Frontal cortex (tissue), 4 donors: ENCODE measurements around the gene POLR2H. TPM values are rescaled to one million over a fixed set of nuclear protein-coding genes. Genes with fewer than 3 reads are reported as not detected.

Experiments used
- DNase-seq, 2 donors: peaks; one replicate each; pipeline ENCODE4 v3.0.0; 2012; ENCODE audit warnings: low spot score in 2 of 2
- FAIRE-seq: peaks from 2 replicates; lab custom pipeline; 2012; peaks lifted over from hg19 to GRCh38; lab: Jason Lieb, UNC
- total RNA-seq: library from RNA; depleted of rRNA; stranded (reverse); fragments of >200 nt; gene quantifications from one replicate; pipeline ENCODE4 v1.2.3, GENCODE V29; 2014
- donor health status: control.
- donor health status: control.
- donor health status: control.

POLR2H gene
- total RNA-seq, 1 donor from 2014 or later, result 33.8 TPM

DNA sequence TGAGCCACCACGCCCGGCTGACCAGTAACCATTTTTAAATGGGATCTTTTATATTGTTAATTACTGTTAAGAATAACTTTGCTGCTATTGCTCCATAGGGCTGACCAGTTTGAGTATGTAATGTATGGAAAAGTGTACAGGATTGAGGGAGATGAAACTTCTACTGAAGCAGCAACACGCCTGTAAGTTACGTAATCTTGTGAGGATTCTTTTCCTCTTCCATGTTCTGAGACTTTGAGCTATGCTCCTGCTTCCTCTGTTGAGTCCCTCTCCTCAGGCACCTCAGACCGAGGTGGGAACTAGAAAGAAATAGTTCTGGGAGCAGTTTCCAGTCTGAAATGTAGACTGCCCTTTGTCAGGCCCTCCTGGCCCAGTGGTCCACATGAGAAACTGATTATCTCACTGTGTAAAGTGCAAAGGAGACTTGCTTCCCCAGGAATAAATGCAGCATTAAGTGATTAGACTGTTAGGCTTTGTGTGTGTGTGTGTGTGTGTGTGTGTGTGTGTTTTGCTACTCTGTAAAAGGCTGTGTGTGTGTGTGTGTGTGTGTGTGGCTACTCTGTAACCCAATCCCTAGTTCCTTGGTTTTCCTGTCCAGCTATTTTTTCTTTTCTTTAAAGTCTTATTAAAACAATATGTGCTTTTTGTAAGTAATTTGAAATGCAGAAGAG lies 5.2 kb downstream of the POLR2H start:
- DNase-seq (no peak), FAIRE-seq (no peak)

DNA sequence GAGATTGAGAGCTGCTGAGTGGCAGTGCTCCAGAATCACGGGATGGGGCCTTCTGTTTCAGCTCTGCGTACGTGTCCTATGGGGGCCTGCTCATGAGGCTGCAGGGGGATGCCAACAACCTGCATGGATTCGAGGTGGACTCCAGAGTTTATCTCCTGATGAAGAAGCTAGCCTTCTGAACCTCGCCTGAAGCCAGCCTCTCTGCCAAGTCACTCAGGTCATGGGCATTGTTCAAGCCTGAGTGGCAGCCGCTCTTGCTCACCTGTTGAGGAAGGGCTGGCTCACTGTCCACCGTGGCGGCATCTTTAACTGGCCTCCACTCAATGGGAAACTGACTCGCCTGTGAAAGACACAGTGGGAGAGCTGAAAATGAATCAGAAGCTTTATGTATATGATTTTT lies 6.6 kb downstream of the POLR2H start:
- no peak for FAIRE-seq
- no peak for DNase-seq

DNA sequence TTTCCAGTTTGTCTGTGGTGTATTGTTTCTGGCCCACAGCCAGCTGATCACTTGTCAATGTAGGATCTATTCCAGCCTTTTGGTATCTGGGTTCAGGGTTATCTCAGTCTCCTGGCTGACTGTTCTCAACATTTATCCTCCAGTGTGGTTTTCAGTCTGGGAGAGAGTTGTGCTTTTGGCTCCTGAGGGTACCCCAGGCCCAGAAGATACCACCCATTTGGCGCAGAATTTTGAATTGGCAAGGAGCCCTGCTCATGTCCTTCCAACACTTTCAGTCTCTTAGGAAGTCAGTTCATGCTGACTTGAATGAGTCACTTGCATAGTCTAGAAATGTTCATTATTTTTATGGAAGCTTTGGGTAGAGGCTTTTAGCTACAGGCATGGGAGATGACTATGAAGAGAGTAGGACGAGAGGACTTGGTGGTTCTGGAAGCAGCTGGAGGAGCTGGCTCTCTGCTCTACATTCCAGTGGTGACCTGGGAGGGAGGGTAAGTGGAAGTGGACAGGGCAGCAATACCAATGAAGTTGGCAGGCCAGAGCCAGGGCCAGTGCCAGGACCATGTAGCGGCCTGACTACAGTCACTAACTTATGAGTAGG lies 7.2 kb downstream of the POLR2H start:
- FAIRE-seq, result no peak

DNA sequence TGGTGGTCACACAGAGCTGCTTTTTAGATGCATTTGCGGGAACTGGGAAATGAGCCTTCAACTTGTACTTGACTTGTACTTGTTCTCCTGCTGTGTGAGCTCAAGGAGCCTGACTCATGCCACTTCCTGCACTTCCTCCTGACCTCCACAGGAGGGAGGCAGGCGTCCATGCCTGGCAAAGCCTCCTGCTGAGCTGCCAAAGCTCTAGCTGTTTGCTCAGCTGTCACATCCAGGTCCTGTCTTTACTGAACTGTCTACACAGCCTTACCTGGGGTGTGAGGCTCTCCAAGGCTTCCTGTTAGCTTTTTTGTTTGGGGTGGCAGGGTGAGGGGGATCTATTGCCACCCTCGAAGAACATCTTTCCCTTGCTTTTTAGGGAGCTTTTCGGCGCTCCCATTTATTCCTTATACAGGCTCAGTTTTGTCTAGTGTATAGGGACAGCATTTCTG lies 10.1 kb downstream of the POLR2H start:
- no peak for FAIRE-seq

More for the DNA sequence above, 7.2 kb downstream of the POLR2H start:
- DNase-seq, result no peak

DNA sequence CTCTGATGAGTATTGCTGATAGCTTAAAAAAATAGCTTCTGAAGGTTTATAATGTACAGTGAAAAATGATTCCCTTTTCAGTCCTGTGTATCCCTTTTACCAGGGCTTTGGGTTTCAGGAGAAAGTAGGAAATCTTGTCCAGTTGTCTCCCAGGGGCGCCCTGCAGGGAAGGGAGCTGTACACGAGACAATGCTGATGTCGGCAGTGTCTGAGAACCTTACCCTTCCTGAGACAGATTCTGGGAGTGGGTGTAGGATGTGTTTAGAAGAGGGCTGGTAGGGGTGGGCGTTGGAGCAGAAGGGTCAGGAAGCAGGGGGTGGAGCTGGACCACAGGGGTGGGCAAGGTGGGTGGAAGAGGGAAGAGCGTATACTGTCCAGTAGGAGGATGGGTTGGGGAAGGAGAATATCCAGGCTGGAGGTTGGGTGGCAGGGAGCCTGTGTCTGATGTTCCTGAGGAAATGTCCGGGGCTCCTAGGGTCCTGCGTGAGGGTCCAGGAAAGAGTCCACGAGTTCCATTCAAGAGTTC lies 10.8 kb downstream of the POLR2H start:
- no peak for FAIRE-seq

More for the DNA sequence above, 10.1 kb downstream of the POLR2H start:
- peak; percentile 71 to 87 for DNase-seq

DNA sequence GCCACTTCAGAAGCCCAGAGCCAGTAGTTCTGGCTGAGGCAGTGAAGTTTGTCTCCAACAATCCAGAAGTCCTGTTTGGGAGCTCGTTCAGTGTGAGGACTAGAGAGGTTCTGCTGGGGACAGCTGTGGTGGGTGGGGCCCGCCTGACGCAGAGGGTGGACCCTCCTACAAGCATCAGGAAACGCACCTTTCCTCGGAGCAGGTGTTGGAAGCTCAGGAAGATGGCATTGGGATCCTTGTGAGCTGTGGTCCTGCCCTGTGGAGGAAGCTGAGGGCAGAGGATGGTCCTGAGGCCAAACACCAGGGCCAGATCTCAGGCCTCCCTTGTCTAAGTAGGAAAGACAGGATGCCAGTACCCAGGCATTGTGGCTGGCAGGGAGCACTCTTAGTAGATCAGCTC lies 11.4 kb downstream of the POLR2H start:
- FAIRE-seq (no peak), DNase-seq (no peak)

More for the DNA sequence above, 10.8 kb downstream of the POLR2H start:
- no peak for DNase-seq

DNA sequence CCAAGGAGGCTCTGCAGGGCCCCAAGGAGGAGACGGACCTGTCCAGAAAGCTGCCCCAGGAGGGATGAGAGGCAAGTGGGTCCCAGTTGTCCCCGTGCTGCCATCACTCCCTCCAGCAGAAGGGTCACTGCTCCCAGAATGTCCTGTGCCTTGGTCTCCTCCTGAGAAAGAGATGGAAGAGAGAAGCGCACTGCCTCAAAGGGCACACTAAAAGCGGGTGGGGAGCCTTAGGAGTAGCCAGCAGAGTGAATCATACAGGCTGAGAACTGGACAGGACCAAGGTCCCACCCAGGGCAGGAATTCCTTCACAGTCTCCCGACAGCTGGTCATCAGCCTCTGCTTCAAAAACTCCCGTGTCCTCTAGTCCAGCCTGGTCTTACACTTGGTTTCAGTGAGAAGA lies 11.9 kb downstream of the POLR2H start:
- FAIRE-seq, result no peak
- no peak for DNase-seq

DNA sequence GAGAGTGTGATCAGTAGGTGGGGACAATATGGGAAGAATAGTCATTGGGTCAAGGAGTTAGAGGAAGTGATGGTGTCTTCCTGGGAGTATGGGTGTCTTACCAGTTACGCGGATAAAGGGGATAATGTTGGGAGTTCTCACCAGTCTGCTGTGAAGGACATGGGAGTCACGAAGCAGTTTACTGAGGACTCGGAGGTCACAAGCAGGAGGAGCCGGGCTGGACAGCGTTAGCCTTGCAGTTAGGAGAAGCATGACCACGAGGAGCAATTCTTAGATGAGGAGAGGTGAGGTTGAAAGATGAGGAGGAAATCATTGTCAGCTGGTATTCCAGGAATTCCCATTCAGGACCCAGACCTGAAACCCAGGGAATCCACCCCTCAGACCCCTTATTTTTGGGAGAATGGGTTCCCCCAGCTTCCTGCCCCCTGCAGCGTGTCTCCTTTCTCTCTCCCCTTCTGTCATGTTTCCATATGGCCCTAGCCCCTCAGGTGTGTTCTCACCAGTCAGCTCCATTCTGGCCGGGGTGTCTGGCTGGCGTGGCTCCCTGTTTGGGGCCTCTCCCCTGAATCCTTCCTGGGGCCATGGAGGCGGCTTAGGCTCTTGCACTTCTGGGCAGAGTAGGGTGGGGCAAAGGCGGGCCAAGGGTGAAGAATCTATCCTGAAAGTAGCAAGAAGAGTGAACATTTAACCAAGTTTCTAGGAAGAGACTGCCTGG lies 14.4 kb downstream of the POLR2H start:
- no peak for DNase-seq
- no peak for FAIRE-seq

DNA sequence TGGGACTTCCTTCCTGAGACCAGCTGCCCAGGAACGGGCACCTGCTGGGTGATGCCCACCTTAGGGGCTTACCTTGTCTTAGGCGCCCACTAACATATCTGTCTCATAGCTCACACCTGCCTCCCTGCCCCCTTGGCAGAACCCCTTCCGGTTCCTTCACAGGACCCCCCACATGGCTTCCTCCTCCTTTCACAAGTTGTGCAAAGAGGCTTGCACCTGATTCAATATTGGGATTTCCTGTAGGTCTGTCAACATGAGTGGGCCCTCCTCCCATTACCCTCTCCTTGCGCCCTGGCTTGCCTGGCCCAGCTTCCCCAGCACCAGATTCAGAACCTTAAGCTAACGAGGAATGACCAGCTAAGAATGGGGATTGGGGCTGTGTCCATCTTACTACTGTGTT lies 15.9 kb downstream of the POLR2H start:
- DNase-seq (no peak), FAIRE-seq (no peak)

DNA sequence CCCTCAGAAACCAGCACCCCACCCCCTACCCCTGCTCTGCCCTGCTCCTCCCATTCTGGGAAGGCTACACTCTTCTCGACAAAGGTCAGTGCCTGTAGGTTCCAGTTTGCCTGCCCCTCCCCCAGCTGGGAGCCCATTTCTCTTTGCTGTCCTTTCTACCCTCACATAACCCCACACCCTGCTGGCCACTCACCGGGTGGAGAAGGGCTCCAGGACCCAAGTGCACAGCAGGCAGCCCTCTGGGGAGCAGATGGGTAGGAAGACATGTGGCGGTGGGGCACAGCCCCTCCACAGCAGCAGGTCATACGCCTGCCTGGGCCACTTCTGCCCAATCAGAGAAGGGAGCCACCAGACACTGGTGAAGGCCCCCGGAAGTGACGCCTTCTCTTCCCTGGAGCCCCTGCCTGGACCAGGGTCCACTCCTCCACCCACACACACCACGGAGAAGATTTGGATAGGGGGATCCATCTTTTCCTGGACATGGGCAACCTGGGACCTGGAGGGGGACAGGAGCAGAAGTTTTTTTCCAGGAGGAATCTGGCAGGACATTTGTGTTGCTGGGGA lies 16.5 kb downstream of the POLR2H start, which contains the start of gene THPO:
Gene THPO (minus strand): TSS at position 326 of the 564 bp plus-strand sequence. CDS start 1,948 bp downstream, outside the sequence.
- FAIRE-seq (no peak), DNase-seq (no peak)

DNA sequence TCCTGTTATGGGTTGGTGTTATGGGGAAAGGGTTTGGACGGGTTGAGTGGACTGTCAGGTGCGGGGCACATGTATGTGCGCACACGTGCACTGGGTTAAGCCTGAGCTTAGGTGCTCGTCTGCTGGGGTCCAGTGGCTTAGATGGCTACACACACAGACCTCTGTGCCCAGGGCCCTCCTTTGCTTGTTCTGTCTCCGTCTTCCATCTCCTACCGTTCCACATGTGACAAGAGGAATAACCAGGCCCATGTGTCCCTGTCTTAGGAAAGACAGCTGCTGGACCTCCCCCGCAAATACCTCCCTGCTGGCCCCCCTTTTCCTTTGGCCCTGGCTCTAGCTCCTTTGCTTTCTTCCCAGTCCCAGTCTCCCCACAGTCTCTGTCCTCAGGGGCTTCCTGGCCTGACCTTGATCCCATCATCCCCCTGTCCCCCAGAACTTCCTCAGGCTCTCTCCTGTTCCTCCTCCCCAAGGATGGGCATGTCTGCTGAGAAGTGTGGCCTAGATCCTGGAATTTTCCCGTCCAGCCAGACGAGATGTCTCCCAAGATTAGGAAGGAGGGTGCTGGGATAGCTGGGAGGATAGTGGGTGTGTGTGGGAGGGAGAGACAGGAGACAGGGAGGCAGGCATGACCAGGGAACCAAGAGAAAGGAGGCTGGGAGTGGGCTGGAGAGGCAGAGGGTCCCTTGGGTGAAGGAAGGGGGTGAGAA lies 17.3 kb downstream of the POLR2H start:
- FAIRE-seq (no peak), DNase-seq (no peak)

DNA sequence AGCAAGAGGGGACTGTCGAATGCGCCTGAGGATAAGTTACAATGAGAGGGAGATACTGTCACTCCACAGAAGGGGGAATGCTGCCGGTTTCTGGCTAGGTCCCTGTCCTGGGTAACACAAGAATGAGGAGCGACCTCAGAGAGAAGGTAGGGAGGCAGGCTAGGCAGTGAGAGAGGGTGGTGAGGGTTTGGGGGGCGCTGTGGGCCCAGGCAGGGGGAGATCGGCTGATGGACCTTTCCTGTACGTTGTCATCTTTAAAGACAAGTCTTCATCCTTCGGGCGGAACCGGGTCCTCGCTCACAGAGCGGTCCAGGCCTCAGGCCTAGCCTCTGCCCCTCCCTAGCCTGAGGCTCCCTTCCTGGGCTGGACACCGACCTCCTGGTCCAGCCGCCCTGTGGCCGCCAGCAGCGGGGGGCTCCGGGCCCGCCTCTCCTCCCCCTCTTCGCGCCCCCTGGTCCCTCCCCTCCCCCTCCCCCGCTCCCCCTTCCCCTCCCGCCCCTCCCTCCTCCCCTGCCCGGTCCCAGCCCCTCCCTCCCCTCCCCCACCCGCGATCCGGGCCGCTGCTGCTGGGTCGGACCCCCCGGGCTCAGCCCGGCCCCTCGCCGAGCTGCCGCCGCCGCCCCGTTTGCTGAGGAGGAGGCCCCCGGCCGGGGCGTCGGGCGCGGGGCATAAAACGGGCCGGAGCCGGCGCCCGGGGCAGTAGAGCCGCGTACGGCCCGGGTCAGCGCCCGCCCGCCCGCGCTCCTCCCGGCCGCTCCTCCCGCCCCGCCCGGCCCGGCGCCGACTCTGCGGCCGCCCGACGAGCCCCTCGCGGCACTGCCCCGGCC lies 18.1 kb downstream of the POLR2H start, which contains the start of gene CHRD:
Gene CHRD (plus strand): TSS at position 697 of the 827 bp plus-strand sequence. CDS start 265 bp downstream, outside the sequence.
- FAIRE-seq (no peak), DNase-seq (no peak)

DNA sequence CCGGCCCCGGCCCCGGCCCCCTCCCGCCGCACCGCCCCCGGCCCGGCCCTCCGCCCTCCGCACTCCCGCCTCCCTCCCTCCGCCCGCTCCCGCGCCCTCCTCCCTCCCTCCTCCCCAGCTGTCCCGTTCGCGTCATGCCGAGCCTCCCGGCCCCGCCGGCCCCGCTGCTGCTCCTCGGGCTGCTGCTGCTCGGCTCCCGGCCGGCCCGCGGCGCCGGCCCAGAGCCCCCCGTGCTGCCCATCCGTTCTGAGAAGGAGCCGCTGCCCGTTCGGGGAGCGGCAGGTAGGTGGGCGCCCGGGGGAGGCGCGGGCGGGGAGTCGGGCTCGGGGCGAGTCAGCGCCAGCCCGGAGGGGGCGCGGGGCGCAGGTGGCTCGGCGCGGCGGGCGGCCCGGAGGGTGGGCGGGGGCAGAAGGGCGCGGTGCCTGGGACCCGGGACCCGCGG lies 18.7 kb downstream of the POLR2H start:
- no peak for FAIRE-seq

DNA sequence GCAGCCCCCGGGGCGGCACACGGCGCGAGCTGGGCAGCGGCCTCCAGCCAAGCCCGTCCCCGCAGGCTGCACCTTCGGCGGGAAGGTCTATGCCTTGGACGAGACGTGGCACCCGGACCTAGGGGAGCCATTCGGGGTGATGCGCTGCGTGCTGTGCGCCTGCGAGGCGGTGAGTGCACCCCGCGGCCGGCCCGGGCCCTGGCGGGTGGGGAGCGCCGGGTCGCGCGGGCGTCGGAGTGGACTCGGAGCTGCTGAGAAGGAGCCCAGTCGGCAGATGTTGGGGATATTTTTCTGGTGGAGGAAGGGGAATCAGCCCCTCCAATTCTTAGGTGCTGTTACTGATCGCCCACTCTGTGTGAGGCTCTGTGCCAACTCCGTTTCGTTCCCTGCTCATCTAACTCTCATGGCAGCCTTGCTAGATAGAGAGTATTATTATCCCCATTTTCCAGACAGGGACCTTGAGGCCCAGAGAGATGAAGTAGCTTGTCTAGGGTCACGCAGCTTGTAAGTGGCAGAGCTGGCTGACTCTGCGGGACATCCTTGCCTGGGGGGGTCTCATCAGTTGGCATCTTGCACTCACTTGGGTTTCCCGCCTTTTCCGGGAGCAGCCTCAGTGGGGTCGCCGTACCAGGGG lies 19.2 kb downstream of the POLR2H start:
- DNase-seq, result no peak
- FAIRE-seq, result no peak

More for the DNA sequence above, 18.7 kb downstream of the POLR2H start:
- DNase-seq, result peak; percentile 88 to 92

DNA sequence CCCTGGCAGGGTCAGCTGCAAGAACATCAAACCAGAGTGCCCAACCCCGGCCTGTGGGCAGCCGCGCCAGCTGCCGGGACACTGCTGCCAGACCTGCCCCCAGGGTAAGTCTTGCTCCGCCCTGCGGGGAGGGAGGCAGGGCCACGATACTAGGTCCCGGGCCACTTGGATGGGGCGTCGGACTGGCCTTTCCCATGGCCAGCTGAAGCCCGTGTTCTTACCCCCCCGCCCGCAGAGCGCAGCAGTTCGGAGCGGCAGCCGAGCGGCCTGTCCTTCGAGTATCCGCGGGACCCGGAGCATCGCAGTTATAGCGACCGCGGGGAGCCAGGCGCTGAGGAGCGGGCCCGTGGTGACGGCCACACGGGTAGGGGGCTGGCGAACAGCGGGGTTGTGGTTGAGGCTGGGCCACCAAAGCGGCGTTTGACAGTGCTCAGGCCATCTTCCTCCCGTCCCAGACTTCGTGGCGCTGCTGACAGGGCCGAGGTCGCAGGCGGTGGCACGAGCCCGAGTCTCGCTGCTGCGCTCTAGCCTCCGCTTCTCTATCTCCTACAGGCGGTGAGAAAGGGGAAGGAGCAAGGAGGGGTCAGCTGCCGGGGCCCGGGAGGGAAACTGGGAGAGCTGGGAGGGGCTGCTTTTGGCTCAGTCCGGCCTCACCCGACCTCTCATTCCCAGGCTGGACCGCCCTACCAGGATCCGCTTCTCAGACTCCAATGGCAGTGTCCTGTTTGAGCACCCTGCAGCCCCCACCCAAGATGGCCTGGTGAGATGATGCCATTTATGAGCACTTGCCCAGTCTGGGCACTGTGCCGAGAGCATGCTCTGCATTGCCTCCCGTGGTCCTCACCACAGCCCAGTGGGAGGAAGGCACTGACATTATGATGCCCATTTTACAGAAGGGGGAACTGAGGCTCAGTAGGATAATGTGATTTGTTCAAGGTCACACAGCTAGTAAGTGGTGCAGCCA lies 20.0 kb downstream of the POLR2H start:
- FAIRE-seq (no peak), DNase-seq (no peak)

DNA sequence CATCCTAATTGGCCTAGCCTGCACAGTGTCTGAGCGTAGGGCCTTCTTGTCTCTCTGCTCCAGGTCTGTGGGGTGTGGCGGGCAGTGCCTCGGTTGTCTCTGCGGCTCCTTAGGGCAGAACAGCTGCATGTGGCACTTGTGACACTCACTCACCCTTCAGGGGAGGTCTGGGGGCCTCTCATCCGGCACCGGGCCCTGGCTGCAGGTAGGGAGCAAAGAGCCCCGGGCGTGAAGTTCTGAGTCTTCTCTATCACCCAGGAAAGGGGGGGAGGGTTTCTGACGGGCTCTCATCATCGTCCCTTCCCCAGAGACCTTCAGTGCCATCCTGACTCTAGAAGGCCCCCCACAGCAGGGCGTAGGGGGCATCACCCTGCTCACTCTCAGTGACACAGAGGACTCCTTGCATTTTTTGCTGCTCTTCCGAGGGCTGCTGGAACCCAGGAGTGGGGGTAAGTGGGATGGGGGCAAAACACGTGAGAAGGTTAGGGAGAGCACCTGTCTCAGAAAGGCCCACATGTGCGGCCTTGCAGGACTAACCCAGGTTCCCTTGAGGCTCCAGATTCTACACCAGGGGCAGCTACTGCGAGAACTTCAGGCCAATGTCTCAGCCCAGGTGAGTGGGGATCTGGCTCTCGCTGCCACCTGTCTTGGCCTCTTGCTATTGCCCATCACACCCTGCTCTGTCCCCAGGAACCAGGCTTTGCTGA lies 21.0 kb downstream of the POLR2H start:
- DNase-seq, result no peak
- no peak for FAIRE-seq
